A549 (cell line): ENCODE data around the gene MORN4. TPM values are rescaled to one million over a fixed set of nuclear protein-coding genes. Genes with fewer than 3 reads are reported as not detected.

ENCODE experiments used
- ATAC-seq, 2 experiments: fragments of 200-7000 bp in 1 of 2; fragments of >200 bp in 1 of 2; cut with Nextera tagmentation in 1 of 2; cut with Tn5 transposase in 1 of 2; 3 replicates each; pipeline versions ENCODE4 v1.8.0 to v1.9.1; 2018 to 2020; ENCODE audit warnings: mild to moderate bottlenecking in 1 of 2, moderate library complexity in 1 of 2
- CTCF ChIA-PET: fragments of 300-600 bp; sonication (Branson Sonifier 250); formaldehyde crosslinking; extraction: SDS; loops from one replicate; lab custom pipeline; 2021; ENCODE audit warnings: antibody characterized with exemption, inconsistent platforms; lab: Yijun Ruan, JAX
- POLR2A ChIA-PET: fragments of 350-600 bp; formaldehyde crosslinking; extraction: SDS; loops from one replicate; lab custom pipeline; 2021; ENCODE audit warnings: antibody characterized with exemption, inconsistent platforms; lab: Yijun Ruan, JAX
- DNase-seq, 2 experiments: peaks; one replicate each; pipeline versions ENCODE4 v3.0.0 to v3.0.0-alpha.2; 2011 to 2016; ENCODE audit warnings: low read depth in 1 of 2, low spot score in 1 of 2
- FAIRE-seq: peaks from 2 replicates; lab custom pipeline; 2011; peaks lifted over from hg19 to GRCh38; lab: Jason Lieb, UNC
- H3K27ac ChIP-seq, 2 experiments: fragments of >200 bp; sonication (Bioruptor Twin); formaldehyde crosslinking; 3 replicates each; pipeline ENCODE4 v1.5.1; 2016 to 2017
- H3K4me1 ChIP-seq: fragments of >200 bp; sonication (Bioruptor Twin); formaldehyde crosslinking; 3 replicates; pipeline ENCODE4 v1.6.1; 2016
- H3K4me2 ChIP-seq: fragments of >200 bp; sonication (Bioruptor Twin); formaldehyde crosslinking; 3 replicates; pipeline ENCODE4 v1.6.1; 2016
- H3K4me3 ChIP-seq: fragments of >200 bp; sonication (Bioruptor Twin); formaldehyde crosslinking; 3 replicates; pipeline ENCODE4 v1.5.1; 2016
- H3K9me3 ChIP-seq: fragments of >200 bp; sonication (Bioruptor Twin); formaldehyde crosslinking; 3 replicates; pipeline ENCODE4 v1.6.1; 2016
- CBX8 ChIP-seq: fragments of 200-600 bp; sonication (generic); IDR thresholded peaks from 2 replicates; pipeline ENCODE4 v1.6.1; 2016
- CHD2 ChIP-seq: fragments of 150-350 bp; IDR thresholded peaks from 2 replicates; pipeline ENCODE4 v1.6.1; 2014; ENCODE audit warnings: low read length; ENCODE audit not compliant: partially characterized antibody
- CHD4 ChIP-seq: fragments of 200-600 bp; sonication (generic); IDR thresholded peaks from 2 replicates; pipeline ENCODE4 v1.6.1; 2016; ENCODE audit warnings: antibody characterized with exemption, mild to moderate bottlenecking, borderline replicate concordance
- EHF ChIP-seq: fragments of 250-450 bp; sonication (Bioruptor Pico); IDR thresholded peaks from 2 replicates; pipeline ENCODE4 v1.5.0; 2020; ENCODE audit warnings: mild to moderate bottlenecking
- EHMT2 ChIP-seq: fragments of 200-600 bp; sonication (generic); IDR thresholded peaks from 2 replicates; pipeline ENCODE4 v1.6.1; 2016; ENCODE audit warnings: antibody characterized with exemption, low read depth, mild to moderate bottlenecking, moderate library complexity
- FOSL2 ChIP-seq, 2 experiments: fragments of 450-650 bp in 1 of 2; fragments of >200 bp in 1 of 2; sonication (Bioruptor Twin) in 1 of 2; formaldehyde crosslinking; IDR thresholded peaks; 2 replicates each; pipeline versions ENCODE4 v1.5.0 to v1.6.1; 2016 to 2020; ENCODE audit warnings: mild to moderate bottlenecking in 1 of 2, moderate library complexity in 1 of 2
- FOXS1 ChIP-seq: fragments of 250-450 bp; sonication (Bioruptor Pico); IDR thresholded peaks from 2 replicates; pipeline ENCODE4 v1.5.0; 2020; ENCODE audit warnings: mild to moderate bottlenecking, moderate library complexity
- HDAC2 ChIP-seq: fragments of 200-600 bp; sonication (generic); IDR thresholded peaks from 2 replicates; pipeline ENCODE4 v1.6.1; 2016
- HEYL ChIP-seq: fragments of 250-450 bp; sonication (Bioruptor Pico); IDR thresholded peaks from 2 replicates; pipeline ENCODE4 v1.8.0; 2021; ENCODE audit warnings: mild to moderate bottlenecking, moderate library complexity
- HOXA7 ChIP-seq: fragments of 250-450 bp; sonication (Bioruptor Pico); IDR thresholded peaks from 2 replicates; pipeline ENCODE4 v1.5.0; 2020; ENCODE audit warnings: mild to moderate bottlenecking, moderate library complexity
- HOXB5 ChIP-seq: fragments of 250-450 bp; sonication (Bioruptor Pico); IDR thresholded peaks from 2 replicates; pipeline ENCODE4 v1.5.0; 2020; ENCODE audit warnings: mild to moderate bottlenecking, moderate library complexity
- JUN ChIP-seq, 2 experiments: fragments of >200 bp; sonication (Bioruptor Twin); formaldehyde crosslinking; IDR thresholded peaks; 2 replicates in 1 of 2; 3 replicates in 1 of 2; pipeline ENCODE4 v1.6.1; 2016 to 2017
- JUNB ChIP-seq: fragments of >200 bp; sonication (Bioruptor Twin); formaldehyde crosslinking; IDR thresholded peaks from 2 replicates; pipeline ENCODE4 v1.6.1; 2016
- MYC ChIP-seq: IDR thresholded peaks from 2 replicates; pipeline ENCODE4 v1.6.1; 2012; ENCODE audit warnings: mild to moderate bottlenecking, inconsistent platforms, low read length, improper control_type of control experiment, borderline replicate concordance
- NPAS2 ChIP-seq: fragments of 250-450 bp; sonication (Bioruptor Pico); IDR thresholded peaks from 2 replicates; pipeline ENCODE4 v1.8.0; 2022; ENCODE audit warnings: mild to moderate bottlenecking, moderate library complexity, borderline replicate concordance
- POLR2A ChIP-seq: IDR thresholded peaks from 2 replicates; pipeline ENCODE4 v1.6.1; 2012; ENCODE audit warnings: mild to moderate bottlenecking, low read length
- POLR2AphosphoS2 ChIP-seq: conservative IDR thresholded peaks from 2 replicates; pipeline ENCODE4 v1.6.1; 2012; ENCODE audit warnings: low read length, improper control_type of control experiment, inconsistent platforms
- RAD21 ChIP-seq, 2 experiments: fragments of >200 bp in 1 of 2; sonication (Bioruptor Twin) in 1 of 2; formaldehyde crosslinking in 1 of 2; IDR thresholded peaks in 1 of 2; conservative IDR thresholded peaks in 1 of 2; 2 replicates in 1 of 2; 3 replicates in 1 of 2; pipeline ENCODE4 v1.6.1; 2012 to 2018; ENCODE audit warnings: inconsistent platforms in 1 of 2
- RCOR1 ChIP-seq: fragments of 150-350 bp; IDR thresholded peaks from 2 replicates; pipeline ENCODE4 v1.6.1; 2014; ENCODE audit warnings: antibody characterized with exemption, low read length, low read depth
- RFX5 ChIP-seq: fragments of 450-650 bp; IDR thresholded peaks from 2 replicates; pipeline ENCODE4 v1.7.1; 2014; ENCODE audit warnings: antibody characterized with exemption, mild to moderate bottlenecking, moderate library complexity
- RNF2 ChIP-seq: fragments of 200-600 bp; sonication (generic); IDR thresholded peaks from 2 replicates; pipeline ENCODE4 v1.6.1; 2016; ENCODE audit warnings: low read depth, mild to moderate bottlenecking, antibody characterized with exemption, moderate library complexity, borderline replicate concordance
- SMC3 ChIP-seq: fragments of >200 bp; sonication (Bioruptor Twin); formaldehyde crosslinking; IDR thresholded peaks from 3 replicates; pipeline ENCODE4 v1.6.1; 2018; ENCODE audit warnings: inconsistent platforms
- SREBF2 ChIP-seq: fragments of 450-650 bp; IDR thresholded peaks from 2 replicates; pipeline ENCODE4 v1.6.1; 2014; ENCODE audit warnings: mild to moderate bottlenecking, moderate library complexity
- TFCP2L1 ChIP-seq: fragments of 250-450 bp; sonication (Bioruptor Pico); IDR thresholded peaks from 2 replicates; pipeline ENCODE4 v1.5.0; 2021; ENCODE audit warnings: mild to moderate bottlenecking
- TP53 ChIP-seq: fragments of 250-450 bp; sonication (Bioruptor Pico); IDR thresholded peaks from 2 replicates; pipeline ENCODE4 v1.5.0; 2021; ENCODE audit warnings: mild to moderate bottlenecking, moderate library complexity
- ZC3H11A ChIP-seq: fragments of 450-650 bp; IDR thresholded peaks from 2 replicates; pipeline ENCODE4 v1.6.1; 2014; ENCODE audit warnings: antibody characterized with exemption, mild to moderate bottlenecking
- WGBS: methylation state at CpG from one replicate; pipeline ENCODE4 v1.1.6; 2017; ENCODE audit errors: missing lambda C conversion rate; 5-methylcytosine and 5-hydroxymethylcytosine counted together
- polyA plus RNA-seq, 4 experiments: library from polyadenylated mRNA; depleted of rRNA in 3 of 4; stranded (reverse); fragments of >200 nt; fragmentation: RNase III in 1 of 4; extraction: RNeasy Plus Mini Kit Qiagen cat#74134 plus additional on column Dnase treatment in 1 of 4; gene quantifications; 2 replicates in 3 of 4; 3 replicates in 1 of 4; pipeline ENCODE4 v1.2.3, GENCODE V29; 2011 to 2017
- TF ChIP-seq, protein P1 (sequence below): fragments of >200 bp; sonication (Bioruptor Twin); formaldehyde crosslinking; IDR thresholded peaks from 3 replicates; pipeline ENCODE4 v1.6.1; 2016
- TF ChIP-seq, protein P2 (sequence below): IDR thresholded peaks from 2 replicates; pipeline ENCODE4 v1.6.1; 2012; ENCODE audit warnings: low read depth, borderline replicate concordance
- TF ChIP-seq, protein P3 (sequence below): IDR thresholded peaks from 2 replicates; pipeline ENCODE4 v1.6.1; 2012
- TF ChIP-seq, protein P4 (sequence below): fragments of 450-650 bp; IDR thresholded peaks from 2 replicates; pipeline ENCODE4 v1.6.1; 2014; ENCODE audit warnings: antibody characterized with exemption
- TF ChIP-seq, protein P5 (sequence below): fragments of 250-450 bp; sonication (Bioruptor Pico); IDR thresholded peaks from 2 replicates; pipeline ENCODE4 v1.5.0; 2021; ENCODE audit warnings: mild to moderate bottlenecking, moderate library complexity, borderline replicate concordance

Gene MORN4
- polyA plus RNA-seq, 2 of the 4 experiments (the other 2 are of a cell fraction) = 8.9 to 13.8 TPM

DNA sequence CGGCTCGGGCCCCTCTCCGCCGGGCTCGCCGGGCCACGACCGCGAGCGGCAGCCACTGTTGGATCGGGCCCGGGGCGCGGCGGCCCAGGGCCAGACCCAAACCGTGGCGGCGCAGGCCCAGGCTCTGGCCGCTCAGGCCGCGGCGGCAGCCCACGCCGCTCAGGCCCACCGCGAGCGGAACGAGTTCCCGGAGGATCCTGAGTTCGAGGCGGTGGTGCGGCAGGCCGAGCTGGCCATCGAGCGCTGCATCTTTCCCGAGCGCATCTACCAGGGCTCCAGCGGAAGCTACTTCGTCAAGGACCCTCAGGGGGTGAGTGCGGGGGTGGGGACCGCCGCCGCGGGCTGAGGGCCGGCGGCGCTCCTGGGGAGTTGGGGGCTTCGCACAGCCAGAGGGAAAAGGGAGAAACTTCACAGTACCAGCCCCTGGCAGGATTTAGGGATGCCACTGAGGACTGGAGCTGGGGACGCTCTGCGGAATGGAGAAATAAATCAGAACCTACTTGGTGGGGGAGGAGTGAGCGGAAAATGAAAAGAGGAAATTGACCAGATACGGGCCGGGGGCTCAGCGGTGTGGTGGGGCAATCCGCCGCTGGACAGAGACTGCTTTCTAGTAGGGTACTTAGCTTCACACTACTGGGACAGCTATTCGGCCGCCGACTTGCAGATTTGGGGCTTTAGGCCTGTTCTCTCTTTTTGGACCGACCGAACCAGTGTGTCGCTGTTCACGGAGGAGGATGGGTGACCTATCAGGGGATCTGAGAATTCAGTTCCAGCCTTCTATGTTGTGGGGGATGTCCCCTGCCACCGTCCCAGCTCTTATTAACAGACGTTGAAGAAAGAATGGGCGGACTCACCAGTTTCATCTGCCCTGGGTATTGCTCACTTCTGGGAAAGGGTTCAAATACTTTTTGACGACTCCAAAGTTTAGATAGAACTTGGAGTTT is 7.8 kb upstream of the MORN4 start:
- 12% methylated on average over 24 of the region's 67 CpGs for WGBS
- TF ChIP-seq, protein P1, sequence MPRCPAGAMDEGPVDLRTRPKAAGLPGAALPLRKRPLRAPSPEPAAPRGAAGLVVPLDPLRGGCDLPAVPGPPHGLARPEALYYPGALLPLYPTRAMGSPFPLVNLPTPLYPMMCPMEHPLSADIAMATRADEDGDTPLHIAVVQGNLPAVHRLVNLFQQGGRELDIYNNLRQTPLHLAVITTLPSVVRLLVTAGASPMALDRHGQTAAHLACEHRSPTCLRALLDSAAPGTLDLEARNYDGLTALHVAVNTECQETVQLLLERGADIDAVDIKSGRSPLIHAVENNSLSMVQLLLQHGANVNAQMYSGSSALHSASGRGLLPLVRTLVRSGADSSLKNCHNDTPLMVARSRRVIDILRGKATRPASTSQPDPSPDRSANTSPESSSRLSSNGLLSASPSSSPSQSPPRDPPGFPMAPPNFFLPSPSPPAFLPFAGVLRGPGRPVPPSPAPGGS = no peak
- peak in 1 of 2 experiments; percentile 67; a peak in 1 of 5 replicates for TF ChIP-seq JUN (IDR thresholded peaks at IDR 0.05)
- peak in 1 of 2 experiments; percentile 21; a peak in 4 of 6 replicates for ATAC-seq
- Histone ChIP-seq H3K4me2 (peak overlapping the region; percentile 88), H3K4me3 (peak overlapping the region; percentile 86), H3K9me3 (no peaks in the 10 kb centered on the region), H3K4me1 (peaks cover 15% of the 10 kb centered on the region), H3K27ac (peak overlapping the region; percentile 79 to 93)
- FAIRE-seq = no peak
- DNase-seq = no peak
- ChIA-PET POLR2A (interaction anchor here (0.6 to 1.2 kb wide), 4 partner anchors 8 to 1722 kb away, joined by 4 to 6 read pairs (median 5); partner anchors contain the start of gene AVPI1), CTCF (interaction anchor here (1.0 kb wide), 2 partner anchors 60 to 69 kb away, joined by 3 to 4 read pairs; partner anchors contain the start of gene ANKRD2)

DNA sequence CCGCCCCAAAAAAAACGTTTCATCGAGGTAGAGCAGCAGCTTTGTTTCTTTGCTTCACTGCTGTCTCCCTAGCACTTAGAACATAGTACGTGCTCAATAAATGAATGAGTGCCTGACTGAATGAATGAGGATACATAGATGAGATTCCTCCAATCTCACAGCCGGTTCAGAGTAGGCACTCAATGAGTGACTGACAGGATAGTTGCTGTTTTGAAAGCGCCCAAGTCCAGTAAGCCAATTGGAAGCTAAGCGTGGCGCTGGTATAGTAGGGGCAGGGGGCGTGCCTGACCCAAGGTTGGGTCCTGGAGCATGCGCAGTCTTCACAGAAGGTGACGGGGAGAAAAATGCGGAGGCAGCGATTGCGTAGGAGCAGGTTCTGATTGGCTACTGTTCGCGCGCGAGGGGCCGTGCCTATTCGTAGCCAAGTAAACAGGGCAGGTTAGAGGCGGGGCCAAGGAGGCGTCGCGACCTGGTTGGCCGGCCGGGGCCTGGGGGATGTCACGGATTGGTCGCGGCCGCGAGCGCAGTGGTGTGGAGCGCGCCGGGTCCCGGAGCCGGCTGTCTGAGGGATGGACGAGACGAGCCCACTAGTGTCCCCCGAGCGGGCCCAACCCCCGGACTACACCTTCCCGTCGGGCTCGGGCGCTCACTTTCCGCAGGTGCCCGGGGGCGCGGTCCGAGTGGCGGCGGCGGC is 7.0 kb upstream of the MORN4 start, which contains the start of gene PI4K2A:
Gene PI4K2A (plus strand): TSS at position 498 of the 694 bp plus-strand sequence. CDS start 72 bp downstream, at position 570.
- WGBS = 2% methylated on average over 24 of the region's 54 CpGs
- H3K4me1 ChIP-seq = peaks cover 15% of the 10 kb centered on the region
- DNase-seq (peak; percentile 98 to 99), ATAC-seq (peak; percentile 97 to 99), FAIRE-seq (peak; percentile 93)
- H3K4me2 ChIP-seq = peak within 1 kb of the TSS; percentile 88
- no peaks in the 10 kb centered on the region for H3K9me3 ChIP-seq
- H3K27ac ChIP-seq = peak within 1 kb of the TSS; percentile 79 to 93
- peak within 1 kb of the TSS; percentile 86 for H3K4me3 ChIP-seq
- POLR2A ChIA-PET = interaction anchor here (0.6 to 1.0 kb wide), 4 partner anchors 9 to 1723 kb away, joined by 3 to 5 read pairs (median 4); partner anchors contain the start of gene AVPI1
- CTCF ChIA-PET = interaction anchor here (1.0 to 1.1 kb wide), 2 partner anchors 68 to 92 kb away, joined by 3 to 4 read pairs; partner anchors contain the start of gene ANKRD2
- peak; percentile 86; the same call in 1 of the 2 replicates for TF ChIP-seq RFX5
- TF ChIP-seq RAD21 (conservative IDR thresholded peaks at IDR 0.05 in 1 of 2, IDR thresholded peaks at IDR 0.05 in 1 of 2) = no peak
- TF ChIP-seq HOXA7 (CRISPR knock-in tag) = no peak
- TF ChIP-seq, protein P2, sequence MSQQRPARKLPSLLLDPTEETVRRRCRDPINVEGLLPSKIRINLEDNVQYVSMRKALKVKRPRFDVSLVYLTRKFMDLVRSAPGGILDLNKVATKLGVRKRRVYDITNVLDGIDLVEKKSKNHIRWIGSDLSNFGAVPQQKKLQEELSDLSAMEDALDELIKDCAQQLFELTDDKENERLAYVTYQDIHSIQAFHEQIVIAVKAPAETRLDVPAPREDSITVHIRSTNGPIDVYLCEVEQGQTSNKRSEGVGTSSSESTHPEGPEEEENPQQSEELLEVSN = peak; percentile 70; the same call in 1 of the 2 replicates
- no peak for TF ChIP-seq TFCP2L1 (CRISPR knock-in tag)
- no peak for TF ChIP-seq HEYL (CRISPR knock-in tag)
- TF ChIP-seq, protein P3, sequence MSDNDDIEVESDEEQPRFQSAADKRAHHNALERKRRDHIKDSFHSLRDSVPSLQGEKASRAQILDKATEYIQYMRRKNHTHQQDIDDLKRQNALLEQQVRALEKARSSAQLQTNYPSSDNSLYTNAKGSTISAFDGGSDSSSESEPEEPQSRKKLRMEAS = peak; percentile 78
- TF ChIP-seq SMC3 = no peak
- peak; percentile 45 for TF ChIP-seq POLR2A
- no peak for TF ChIP-seq CHD4
- TF ChIP-seq, protein P4, sequence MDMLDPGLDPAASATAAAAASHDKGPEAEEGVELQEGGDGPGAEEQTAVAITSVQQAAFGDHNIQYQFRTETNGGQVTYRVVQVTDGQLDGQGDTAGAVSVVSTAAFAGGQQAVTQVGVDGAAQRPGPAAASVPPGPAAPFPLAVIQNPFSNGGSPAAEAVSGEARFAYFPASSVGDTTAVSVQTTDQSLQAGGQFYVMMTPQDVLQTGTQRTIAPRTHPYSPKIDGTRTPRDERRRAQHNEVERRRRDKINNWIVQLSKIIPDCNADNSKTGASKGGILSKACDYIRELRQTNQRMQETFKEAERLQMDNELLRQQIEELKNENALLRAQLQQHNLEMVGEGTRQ = peak; percentile 42
- TF ChIP-seq JUNB = no peak
- no peak for TF ChIP-seq ZC3H11A
- no peak for TF ChIP-seq POLR2AphosphoS2
- TF ChIP-seq MYC = no peak
- no peak for TF ChIP-seq RNF2
- no peak for TF ChIP-seq CBX8
- TF ChIP-seq HOXB5 (CRISPR knock-in tag) = no peak
- TF ChIP-seq EHF = no peak
- no peak for TF ChIP-seq TP53 (CRISPR knock-in tag)
- no peak for TF ChIP-seq RCOR1
- no peak for TF ChIP-seq NPAS2
- TF ChIP-seq EHMT2 = no peak
- no peak for TF ChIP-seq CHD2
- TF ChIP-seq FOSL2 (IDR thresholded peaks at IDR 0.05) = no peak
- no peak for TF ChIP-seq FOSL2 (CRISPR knock-in tag; IDR thresholded peaks at IDR 0.05)
- no peak for TF ChIP-seq FOXS1 (CRISPR knock-in tag)
- peak; percentile 19; the same call in 1 of the 2 replicates for TF ChIP-seq HDAC2
- TF ChIP-seq, protein P5, sequence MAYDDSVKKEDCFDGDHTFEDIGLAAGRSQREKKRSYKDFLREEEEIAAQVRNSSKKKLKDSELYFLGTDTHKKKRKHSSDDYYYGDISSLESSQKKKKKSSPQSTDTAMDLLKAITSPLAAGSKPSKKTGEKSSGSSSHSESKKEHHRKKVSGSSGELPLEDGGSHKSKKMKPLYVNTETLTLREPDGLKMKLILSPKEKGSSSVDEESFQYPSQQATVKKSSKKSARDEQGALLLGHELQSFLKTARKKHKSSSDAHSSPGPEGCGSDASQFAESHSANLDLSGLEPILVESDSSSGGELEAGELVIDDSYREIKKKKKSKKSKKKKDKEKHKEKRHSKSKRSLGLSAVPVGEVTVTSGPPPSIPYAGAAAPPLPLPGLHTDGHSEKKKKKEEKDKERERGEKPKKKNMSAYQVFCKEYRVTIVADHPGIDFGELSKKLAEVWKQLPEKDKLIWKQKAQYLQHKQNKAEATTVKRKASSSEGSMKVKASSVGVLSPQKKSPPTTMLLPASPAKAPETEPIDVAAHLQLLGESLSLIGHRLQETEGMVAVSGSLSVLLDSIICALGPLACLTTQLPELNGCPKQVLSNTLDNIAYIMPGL = no peak
- TF ChIP-seq SREBF2 = no peak
